SJSA1 (cell line): ENCODE results near the gene SCAMP4. TPM values are rescaled to one million over a fixed set of nuclear protein-coding genes. Genes with fewer than 3 reads are reported as not detected.
"Not testable (repeated sequence)": the region's sequence is repeated elsewhere in the genome, so short reads cannot be mapped to it uniquely, and the experiment has no call there.

ENCODE experiments used
- DNase-seq, 2 experiments: peaks; one replicate each; pipeline ENCODE4 v3.0.0-alpha.2; 2015 to 2020; ENCODE audit warnings: low spot score in 2 of 2, low read depth in 1 of 2
- H3K27ac ChIP-seq: fragments of 250-450 bp; sonication (Bioruptor Pico); 2 replicates; pipeline ENCODE4 v1.5.1; 2020; ENCODE audit warnings: mild to moderate bottlenecking, moderate library complexity
- H3K27me3 ChIP-seq: fragments of 250-450 bp; sonication (Bioruptor Pico); replicated peaks from 2 replicates; pipeline ENCODE4 v1.5.1; 2020; ENCODE audit warnings: mild to moderate bottlenecking, moderate library complexity
- H3K36me3 ChIP-seq: fragments of 250-450 bp; sonication (Bioruptor Pico); 2 replicates; pipeline ENCODE4 v1.5.1; 2020; ENCODE audit warnings: mild to moderate bottlenecking
- H3K4me1 ChIP-seq: fragments of 250-450 bp; sonication (Bioruptor Pico); replicated peaks from 2 replicates; pipeline ENCODE4 v1.6.1; 2021; ENCODE audit warnings: mild to moderate bottlenecking
- H3K4me3 ChIP-seq: fragments of 250-450 bp; sonication (Bioruptor Pico); 2 replicates; pipeline ENCODE4 v1.5.1; 2020; ENCODE audit warnings: mild to moderate bottlenecking
- H3K9me3 ChIP-seq: fragments of 250-450 bp; sonication (Bioruptor Pico); replicated peaks from 2 replicates; pipeline ENCODE4 v1.5.1; 2020; ENCODE audit warnings: mild to moderate bottlenecking
- total RNA-seq: library from RNA; depleted of rRNA; stranded (reverse); fragments of >200 nt; shearing (Covaris generic); gene quantifications from 2 replicates; pipeline ENCODE4 v1.2.3, GENCODE V29; 2014

The SCAMP4 gene
- total RNA-seq, 1 experiment from 2014 or later = 47.3 TPM

- H3K4me3 ChIP-seq = peak overlapping the region; percentile 74; the same call in 1 of the 2 replicates
- H3K4me1 ChIP-seq = peaks cover 10% of the 10 kb centered on the region
- no peaks in the 10 kb centered on the region for H3K9me3 ChIP-seq
- H3K27me3 ChIP-seq = no peaks in the 10 kb centered on the region
- peaks cover 24% of the 10 kb centered on the region for H3K36me3 ChIP-seq
- no peak overlapping the region for H3K27ac ChIP-seq
- DNase-seq = no peak
Observed at GRCh38 chr19:1882786-1883692, 22.2 kb upstream of the SCAMP4 start.

- H3K27ac ChIP-seq = no peak overlapping the region
- H3K27me3 ChIP-seq = no peaks in the 10 kb centered on the region
- no peaks in the 10 kb centered on the region for H3K9me3 ChIP-seq
- H3K36me3 ChIP-seq = peaks cover 24% of the 10 kb centered on the region
- peaks cover 10% of the 10 kb centered on the region for H3K4me1 ChIP-seq
- peak overlapping the region; percentile 74 for H3K4me3 ChIP-seq
- no peak for DNase-seq
Observed at GRCh38 chr19:1883784-1884183, 21.4 kb upstream of the SCAMP4 start.

GRCh38 chr19:1884291-1884718, 20.9 kb upstream of the SCAMP4 start:
- no peaks in the 10 kb centered on the region for H3K9me3 ChIP-seq
- H3K27ac ChIP-seq = no peak overlapping the region
- H3K27me3 ChIP-seq = no peaks in the 10 kb centered on the region
- H3K4me1 ChIP-seq = peaks cover 10% of the 10 kb centered on the region
- no peak for DNase-seq
- peaks cover 24% of the 10 kb centered on the region for H3K36me3 ChIP-seq
- peak overlapping the region; percentile 74 for H3K4me3 ChIP-seq

- peak in 1 of 2 experiments; percentile 37 for DNase-seq
- no peaks in the 10 kb centered on the region for H3K9me3 ChIP-seq
- peaks cover 24% of the 10 kb centered on the region for H3K36me3 ChIP-seq
- H3K27ac ChIP-seq = 0 out of 2 replicates have a peak overlapping the region, but pooled peaks have one; percentile 27
- H3K27me3 ChIP-seq = no peaks in the 10 kb centered on the region
- peak overlapping the region; percentile 74 for H3K4me3 ChIP-seq
- H3K4me1 ChIP-seq = peaks cover 10% of the 10 kb centered on the region
Observed at GRCh38 chr19:1884719-1885334, 20.4 kb upstream of the SCAMP4 start.

- Histone ChIP-seq H3K36me3 (peaks cover 18% of the 10 kb centered on the region), H3K4me1 (peaks cover 10% of the 10 kb centered on the region), H3K27ac (0 out of 2 replicates have a peak within 1 kb of the TSS, but pooled peaks have one; percentile 27), H3K4me3 (peak within 1 kb of the TSS; percentile 74)
- not testable (repeated sequence) for H3K9me3 ChIP-seq, H3K27me3 ChIP-seq
- peak; percentile 83 to 94 for DNase-seq
Observed at GRCh38 chr19:1885398-1886119, 19.6 kb upstream of the SCAMP4 start, which contains the start of gene ABHD17A. ABHD17A (minus strand) TSS chr19:1885496; CDS start chr19:1881566, 3,930 bp downstream.

GRCh38 chr19:1886360-1886759, 18.8 kb upstream of the SCAMP4 start:
- not testable (repeated sequence) for H3K4me3 ChIP-seq, H3K27me3 ChIP-seq, H3K27ac ChIP-seq, DNase-seq, H3K9me3 ChIP-seq
- H3K36me3 ChIP-seq = peaks cover 12% of the 10 kb centered on the region
- H3K4me1 ChIP-seq = peaks cover 10% of the 10 kb centered on the region

- Histone ChIP-seq H3K9me3 (no peaks in the 10 kb centered on the region), H3K27me3 (no peaks in the 10 kb centered on the region), H3K4me1 (peaks cover 10% of the 10 kb centered on the region), H3K4me3 (no peak overlapping the region), H3K27ac (no peak overlapping the region), H3K36me3 (no peaks in the 10 kb centered on the region; the same call in 1 of the 2 replicates)
- DNase-seq = no peak
Observed at GRCh38 chr19:1888385-1888784, 16.8 kb upstream of the SCAMP4 start.

- H3K4me1 ChIP-seq = no peaks in the 10 kb centered on the region
- no peak overlapping the region for H3K4me3 ChIP-seq
- H3K9me3 ChIP-seq = no peaks in the 10 kb centered on the region
- H3K27ac ChIP-seq = no peak overlapping the region
- DNase-seq = no peak
- no peaks in the 10 kb centered on the region; the same call in 1 of the 2 replicates for H3K36me3 ChIP-seq
- no peaks in the 10 kb centered on the region for H3K27me3 ChIP-seq
Observed at GRCh38 chr19:1889907-1890306, 15.3 kb upstream of the SCAMP4 start.

GRCh38 chr19:1893791-1894190, 11.4 kb upstream of the SCAMP4 start:
- no peak overlapping the region for H3K4me3 ChIP-seq
- H3K9me3 ChIP-seq = no peaks in the 10 kb centered on the region
- no peaks in the 10 kb centered on the region for H3K27me3 ChIP-seq
- H3K4me1 ChIP-seq = peaks cover 7% of the 10 kb centered on the region
- no peak for DNase-seq
- no peaks in the 10 kb centered on the region for H3K36me3 ChIP-seq
- no peak overlapping the region for H3K27ac ChIP-seq

- H3K4me3 ChIP-seq = no peak overlapping the region
- H3K4me1 ChIP-seq = peaks cover 7% of the 10 kb centered on the region
- H3K9me3 ChIP-seq = no peaks in the 10 kb centered on the region
- DNase-seq = no peak
- H3K36me3 ChIP-seq = no peaks in the 10 kb centered on the region
- no peaks in the 10 kb centered on the region for H3K27me3 ChIP-seq
- H3K27ac ChIP-seq = no peak overlapping the region
Observed at GRCh38 chr19:1896508-1896907, 8.7 kb upstream of the SCAMP4 start.

GRCh38 chr19:1901940-1902404, 3.2 kb upstream of the SCAMP4 start:
- no peak for DNase-seq
- no peak overlapping the region for H3K27ac ChIP-seq
- H3K4me3 ChIP-seq = no peak overlapping the region
- H3K36me3 ChIP-seq = peaks cover 11% of the 10 kb centered on the region
- H3K27me3 ChIP-seq = no peaks in the 10 kb centered on the region
- no peaks in the 10 kb centered on the region for H3K9me3 ChIP-seq
- peaks cover 14% of the 10 kb centered on the region for H3K4me1 ChIP-seq

GRCh38 chr19:1902923-1903322, 2.3 kb upstream of the SCAMP4 start:
- Histone ChIP-seq H3K9me3 (no peaks in the 10 kb centered on the region), H3K4me3 (no peak overlapping the region), H3K27me3 (no peaks in the 10 kb centered on the region), H3K36me3 (peaks cover 13% of the 10 kb centered on the region), H3K27ac (no peak overlapping the region), H3K4me1 (peaks cover 7% of the 10 kb centered on the region)
- DNase-seq = no peak

GRCh38 chr19:1904860-1905109, 414 bp upstream of the SCAMP4 start:
- no peaks in the 10 kb centered on the region for H3K27me3 ChIP-seq
- DNase-seq = no peak
- peaks cover 7% of the 10 kb centered on the region for H3K4me1 ChIP-seq
- H3K27ac ChIP-seq = no peak overlapping the region
- H3K9me3 ChIP-seq = no peaks in the 10 kb centered on the region
- peaks cover 19% of the 10 kb centered on the region for H3K36me3 ChIP-seq
- peak overlapping the region; percentile 83 for H3K4me3 ChIP-seq
